K562 (cell line): ENCODE measurements around the gene SDC3.

Experiments used
- CBX3 ChIP-seq, 2 experiments: IDR thresholded peaks; 1 replicate in 1 of 2; 2 replicates in 1 of 2; pipeline ENCODE4 v1.6.1; 2012; ENCODE audit warnings: inconsistent platforms in 2 of 2, low read length in 2 of 2, borderline replicate concordance in 1 of 2, control low read depth in 1 of 2
- CHAMP1 ChIP-seq: fragments of 450-650 bp; IDR thresholded peaks from 2 replicates; pipeline ENCODE4 v1.6.1; 2016; ENCODE audit warnings: mild to moderate bottlenecking
- CTCF ChIP-seq, 3 experiments: IDR thresholded peaks in 2 of 3; conservative IDR thresholded peaks in 1 of 3; 2 replicates each; pipeline ENCODE4 v1.5.1; 2011 to 2012; ENCODE audit warnings: low read length in 3 of 3, mild to moderate bottlenecking in 3 of 3, control low read depth in 2 of 3, improper control_type of control experiment in 1 of 3, inconsistent platforms in 1 of 3, low read depth in 1 of 3, mixed read lengths in 1 of 3, moderate library complexity in 1 of 3; ENCODE audit not compliant: insufficient read depth in 2 of 3
- EHMT2 ChIP-seq: fragments of 450-650 bp; IDR thresholded peaks from 2 replicates; pipeline ENCODE4 v1.6.1; 2018; ENCODE audit warnings: antibody characterized with exemption
- EZH2 ChIP-seq: IDR thresholded peaks from 2 replicates; pipeline ENCODE4 v1.6.1; 2012; ENCODE audit warnings: low read depth, mild to moderate bottlenecking, inconsistent platforms, low read length, borderline replicate concordance
- PCBP2 ChIP-seq: fragments of 200-400 bp; formaldehyde crosslinking; IDR thresholded peaks from 2 replicates; pipeline ENCODE4 v1.6.1; 2018; ENCODE audit warnings: low read length, low read depth, mild to moderate bottlenecking, moderate library complexity; ENCODE audit not compliant: poor library complexity, severe bottlenecking
- TARDBP ChIP-seq: fragments of 450-650 bp; IDR thresholded peaks from 2 replicates; pipeline ENCODE4 v1.6.1; 2016
- ZBED1 ChIP-seq: IDR thresholded peaks from 2 replicates; pipeline ENCODE4 v1.6.1; 2014
- ZBTB1 ChIP-seq: sonication (generic); formaldehyde crosslinking; IDR thresholded peaks from 2 replicates; pipeline ENCODE4 v1.8.1; 2023; ENCODE audit warnings: missing genetic modification reagents, low read depth, mild to moderate bottlenecking, borderline replicate concordance
- ZBTB7A ChIP-seq: IDR thresholded peaks from 2 replicates; pipeline ENCODE4 v1.6.1; 2011; ENCODE audit warnings: low read depth, mild to moderate bottlenecking, low read length, moderate library complexity, borderline replicate concordance; ENCODE audit not compliant: control insufficient read depth
- ZFX ChIP-seq: sonication (generic); formaldehyde crosslinking; IDR thresholded peaks from 2 replicates; pipeline ENCODE4 v1.8.0; 2022; ENCODE audit warnings: mild to moderate bottlenecking, missing genetic modification reagents, moderate library complexity
- ZNF280B ChIP-seq: fragments of 250-450 bp; sonication (Bioruptor Pico); IDR thresholded peaks from 2 replicates; pipeline ENCODE4 v1.5.1; 2021; ENCODE audit warnings: mild to moderate bottlenecking
- ZSCAN29 ChIP-seq: fragments of 450-650 bp; IDR thresholded peaks from 2 replicates; pipeline ENCODE4 v1.6.1; 2017

- TF ChIP-seq CTCF (IDR thresholded peaks at IDR 0.05 in 2 of 3, conservative IDR thresholded peaks at IDR 0.05 in 1 of 3; ENCODE audit: insufficient read depth in 2 of 3, low read depth in 1 of 3, low read length in 3 of 3) (no peak), TARDBP (no peak), CHAMP1 (no peak), PCBP2 (no peak), EHMT2 (no peak), EZH2 (no peak), ZSCAN29 (no peak), CBX3 (IDR thresholded peaks at IDR 0.05; ENCODE audit: borderline replicate concordance in 1 of 2, low read length in 2 of 2) (no peak), ZBTB1 (no peak), ZFX (CRISPR knock-in tag) (no peak), ZBTB7A (no peak), ZNF280B (CRISPR knock-in tag) (no peak), ZBED1 (no peak)
These were observed 35.7 kb downstream of the SDC3 start for GRCh38 chr1:30872948-30873263.
